GM19468 (cell line): ENCODE measurements around the gene EPS15.
A peak's percentile ranks its signal among the peaks of the same experiment; 100 is the strongest.
"Not testable (repeated sequence)": the region's sequence is repeated elsewhere in the genome, so short reads cannot be mapped to it uniquely, and the experiment has no call there.

Source experiments
- ATAC-seq: cut with Tn5 transposase; IDR thresholded peaks from one replicate; pipeline ENCODE4 v1.9.1; 2021; ENCODE audit warnings: mild to moderate bottlenecking, moderate library complexity, moderate number of reproducible peaks; ENCODE audit not compliant: unreplicated experiment; ENCODE audit errors: extremely low read depth

EPS15 gene

DNA sequence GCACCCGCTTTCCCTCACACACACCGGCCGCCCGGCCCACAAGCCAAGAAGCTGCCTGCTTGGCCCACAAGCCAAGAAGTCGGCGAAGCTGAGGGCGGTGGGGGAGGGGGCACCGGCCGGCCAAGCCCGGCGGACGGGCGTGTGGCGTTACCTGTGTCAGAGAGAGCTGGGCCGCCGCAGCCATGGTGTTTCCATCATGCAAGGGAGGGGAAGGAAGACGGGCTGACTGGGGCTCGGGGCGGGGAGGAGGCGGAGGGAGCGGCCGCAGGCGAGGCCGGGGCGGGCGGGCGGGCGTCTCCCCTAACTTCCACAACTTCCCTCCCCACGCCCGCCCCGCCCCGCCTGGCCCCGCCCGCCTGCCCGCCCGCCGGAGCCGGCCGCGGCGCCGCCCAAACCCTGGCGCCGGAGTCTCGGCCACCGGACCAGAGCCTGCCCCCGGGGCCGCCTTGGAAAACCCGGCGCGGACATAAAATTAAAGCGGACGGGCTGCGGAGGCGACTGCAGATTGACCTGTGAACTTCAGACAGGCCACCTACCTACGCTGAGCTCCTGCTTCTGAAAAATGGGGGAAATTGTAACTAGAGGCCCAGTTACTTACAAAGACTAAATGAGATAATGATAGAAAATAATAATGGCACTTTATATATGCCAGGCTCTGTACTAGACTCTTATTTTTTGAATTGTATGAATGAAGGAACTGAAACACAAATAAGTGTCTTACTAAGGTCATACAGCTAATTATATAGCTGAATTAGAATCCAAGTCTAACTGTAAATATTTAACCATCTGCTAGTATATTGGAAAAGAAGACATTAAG, at the start of gene EPS15:
Gene EPS15 (minus strand): TSS at position 219 of the 817 bp plus-strand sequence. CDS start 35 bp downstream, at position 184.
- peak; percentile 11 for ATAC-seq

- ATAC-seq, result no peak
Observed at GRCh38 chr1:51568231-51568935, 49.3 kb upstream of the EPS15 start.

GRCh38 chr1:51567653-51568052, 48.6 kb upstream of the EPS15 start:
- ATAC-seq, result no peak

GRCh38 chr1:51566260-51566659, 47.2 kb upstream of the EPS15 start:
- ATAC-seq, result no peak

DNA sequence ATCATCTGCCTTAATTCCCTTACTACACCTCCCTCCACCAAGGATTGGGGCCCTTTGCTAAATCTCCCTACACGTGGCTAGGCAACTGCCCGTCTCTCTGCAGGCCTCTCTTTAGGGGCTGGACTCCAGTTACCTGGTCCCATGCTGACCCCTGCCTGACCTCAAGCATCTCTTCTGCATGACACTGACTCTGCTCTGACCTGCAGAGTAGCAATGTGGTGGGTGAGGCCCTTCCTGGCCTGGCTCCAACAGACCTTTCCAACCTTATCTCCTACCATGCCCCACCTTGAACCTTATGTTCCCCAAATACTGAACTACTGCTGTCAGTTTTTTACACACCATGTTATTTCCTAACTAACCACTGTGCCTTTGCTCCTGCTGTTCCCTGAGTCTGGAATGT, 45.9 kb upstream of the EPS15 start:
- no peak for ATAC-seq

- ATAC-seq, result no peak
Observed at GRCh38 chr1:51564124-51564523, 45.1 kb upstream of the EPS15 start.

DNA sequence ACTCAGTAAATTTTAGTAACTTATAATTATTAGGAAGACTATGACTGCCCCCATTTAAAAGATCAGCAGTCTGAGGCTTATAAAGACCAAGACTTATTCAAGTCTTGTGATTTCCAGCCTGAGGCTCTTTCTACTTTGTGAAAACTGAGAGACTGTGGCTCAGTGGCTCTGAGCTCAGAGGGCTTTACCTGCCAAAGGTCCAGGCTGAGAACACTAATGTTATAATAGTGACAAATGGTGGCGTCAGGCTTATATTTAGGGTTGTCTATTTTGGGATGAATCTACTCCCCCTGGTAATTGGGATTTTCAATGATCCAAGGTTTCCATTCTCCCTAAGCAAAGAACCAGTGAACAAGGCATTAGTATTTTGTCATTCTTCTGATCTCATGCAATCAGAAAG, 42.6 kb upstream of the EPS15 start:
- no peak for ATAC-seq

DNA sequence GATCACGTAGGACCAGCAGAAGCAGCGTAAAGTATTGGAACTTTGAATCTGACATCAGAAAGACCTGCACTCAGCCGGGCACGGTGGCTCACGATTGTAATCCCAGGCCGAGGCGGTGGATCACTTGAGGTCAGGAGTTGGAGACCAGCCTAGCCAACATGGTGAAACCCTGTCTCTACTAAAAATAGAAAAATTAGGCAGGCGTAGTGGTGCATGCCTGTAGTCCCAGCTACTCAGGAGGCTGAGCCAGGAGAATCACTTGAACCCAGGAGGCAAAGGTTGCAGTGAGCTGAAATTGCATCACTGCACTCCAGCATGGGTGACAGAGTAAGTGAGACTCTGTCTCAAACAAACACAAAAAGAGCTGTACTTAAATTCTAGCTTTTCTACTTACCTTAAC, 41.8 kb upstream of the EPS15 start:
- not testable (repeated sequence) for ATAC-seq

DNA sequence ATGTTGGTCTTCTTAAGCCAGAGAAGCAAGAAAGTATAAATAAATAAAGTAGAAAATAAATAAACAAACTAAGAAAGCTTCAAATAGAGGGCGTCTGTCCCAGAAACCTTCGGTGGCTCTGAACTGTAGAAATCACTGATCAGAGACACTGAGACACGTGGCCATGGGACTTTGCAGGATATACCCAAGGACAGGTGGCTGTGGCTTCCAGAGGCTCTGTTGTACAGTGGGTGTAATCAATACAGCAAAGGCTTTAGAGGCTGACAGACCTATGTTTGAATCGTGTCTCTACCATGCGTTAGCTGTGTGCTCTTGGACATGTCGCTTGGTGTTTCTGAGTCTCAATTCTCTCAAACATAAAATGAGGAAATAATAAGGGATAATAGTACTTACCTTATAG, 41.0 kb upstream of the EPS15 start:
- ATAC-seq, result no peak

GRCh38 chr1:51559501-51559900, 40.4 kb upstream of the EPS15 start:
- no peak for ATAC-seq

GRCh38 chr1:51559064-51559500, 40.0 kb upstream of the EPS15 start:
- no peak for ATAC-seq

- no peak for ATAC-seq
Observed at GRCh38 chr1:51558375-51558924, 39.4 kb upstream of the EPS15 start.

DNA sequence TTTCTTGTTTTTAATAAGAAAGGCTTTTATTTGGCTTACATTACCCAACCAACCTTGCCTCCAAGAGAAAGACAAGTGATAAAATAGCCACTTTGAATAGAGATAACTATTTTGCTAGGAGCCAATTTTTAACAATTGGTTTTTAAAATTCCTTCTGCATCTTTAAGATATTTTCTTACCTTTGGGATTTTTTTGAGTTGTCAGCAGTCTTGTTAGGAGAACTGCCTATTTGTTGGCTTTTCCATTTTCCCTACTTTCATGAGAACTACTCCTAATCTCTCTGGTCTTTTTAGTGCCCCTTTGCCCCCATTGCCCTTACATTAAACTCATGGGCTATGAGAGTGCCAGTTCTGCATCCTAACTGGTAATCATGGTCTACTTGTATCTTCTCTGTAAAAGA, 38.1 kb upstream of the EPS15 start:
- no peak for ATAC-seq

DNA sequence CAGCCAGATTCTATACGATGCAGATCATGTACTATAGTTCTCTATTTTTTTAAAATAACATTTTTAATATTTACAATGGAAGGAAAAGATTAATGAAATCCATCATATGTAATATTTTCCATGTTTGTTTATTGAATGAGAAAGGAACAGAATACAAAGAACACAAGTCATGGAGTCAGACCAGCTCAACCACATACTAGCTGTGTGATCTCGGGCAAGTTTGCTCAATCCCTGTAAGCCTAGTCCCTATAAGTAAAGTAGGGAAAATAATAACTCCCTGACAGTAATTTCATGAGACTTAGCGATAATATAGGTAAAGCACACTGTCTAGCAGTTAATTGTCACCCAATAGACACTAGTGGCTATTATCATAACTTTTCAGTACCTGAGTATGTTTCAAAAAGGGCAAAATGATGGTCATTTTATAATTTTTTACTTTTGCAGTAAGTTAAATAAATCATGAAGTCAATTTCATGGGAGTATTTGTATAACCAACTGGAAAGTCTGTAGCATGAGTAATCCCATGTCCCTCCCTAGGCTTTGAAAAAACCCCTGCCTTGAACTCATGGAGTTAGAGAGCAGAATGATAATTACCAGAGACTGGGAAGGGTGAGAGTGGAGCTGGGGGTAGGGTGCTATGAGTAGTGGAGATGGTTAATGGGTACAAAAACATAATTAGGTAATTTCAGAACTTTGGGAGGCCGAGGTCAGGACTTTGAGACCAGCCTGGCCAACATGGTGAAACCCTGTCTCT, 37.0 kb upstream of the EPS15 start:
- ATAC-seq, result no peak

DNA sequence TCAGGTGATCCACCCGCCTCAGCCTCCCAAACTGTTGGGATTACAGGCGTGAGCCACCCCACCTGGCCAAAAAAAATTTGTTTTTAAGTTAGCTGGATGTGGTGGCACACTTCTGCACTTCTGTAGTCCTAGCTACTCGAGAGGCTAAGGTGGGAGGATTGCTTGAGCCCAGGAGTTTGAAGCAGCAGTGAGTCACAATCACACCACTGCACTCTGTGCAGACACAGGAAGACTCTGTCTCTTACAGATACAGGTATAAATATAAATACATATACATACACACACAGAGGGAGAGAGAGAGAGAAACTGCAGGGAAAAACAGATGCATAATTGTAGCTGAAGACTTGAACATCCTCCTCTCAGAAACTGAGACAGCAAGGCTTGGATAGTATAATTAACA, 34.8 kb upstream of the EPS15 start:
- ATAC-seq, result no peak

DNA sequence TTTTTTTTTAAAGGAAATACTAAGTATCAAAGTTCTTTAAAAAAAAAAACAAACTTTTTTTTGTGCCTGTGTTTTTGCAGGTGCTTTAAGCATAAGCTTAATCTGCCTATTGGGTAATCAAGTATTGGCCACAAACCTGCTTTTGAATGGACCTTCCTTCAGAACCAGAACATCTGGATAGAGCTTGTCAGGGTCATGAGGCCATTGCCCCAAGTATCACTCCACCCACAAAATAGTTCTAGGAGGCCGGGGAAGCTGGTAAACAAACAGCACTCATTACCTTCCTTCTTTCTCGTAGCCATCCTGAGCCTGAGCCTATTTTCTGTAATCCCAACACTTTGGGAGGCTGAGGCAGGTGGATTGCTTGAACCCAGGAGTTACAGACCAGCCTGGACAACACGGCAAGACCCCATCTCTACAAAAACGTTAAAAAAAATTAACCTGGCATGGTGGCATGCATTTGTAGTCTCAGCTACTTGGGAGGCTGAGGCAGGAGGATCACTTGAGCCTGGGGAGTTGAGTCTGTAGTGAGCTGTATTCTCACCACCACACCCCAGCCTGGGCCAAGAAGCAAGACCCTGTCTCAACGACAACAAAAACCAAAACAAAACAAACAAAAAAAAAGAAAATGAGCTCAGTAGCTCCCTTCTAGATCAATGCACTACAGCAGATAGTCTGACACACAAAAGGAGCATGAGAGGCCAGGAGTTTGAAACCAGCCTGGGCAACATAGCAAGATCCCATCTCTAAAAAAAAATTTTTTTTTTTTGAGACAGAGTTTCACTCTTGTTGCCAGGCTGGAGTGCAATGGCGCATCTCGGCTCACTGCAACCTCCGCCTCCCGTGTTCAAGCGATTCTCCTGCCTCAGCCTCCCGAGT, 34.1 kb upstream of the EPS15 start:
- ATAC-seq, result no peak

GRCh38 chr1:51551848-51552296, 32.8 kb upstream of the EPS15 start:
- no peak for ATAC-seq

- ATAC-seq, result no peak
Observed at GRCh38 chr1:51551081-51551480, 32.0 kb upstream of the EPS15 start.

DNA sequence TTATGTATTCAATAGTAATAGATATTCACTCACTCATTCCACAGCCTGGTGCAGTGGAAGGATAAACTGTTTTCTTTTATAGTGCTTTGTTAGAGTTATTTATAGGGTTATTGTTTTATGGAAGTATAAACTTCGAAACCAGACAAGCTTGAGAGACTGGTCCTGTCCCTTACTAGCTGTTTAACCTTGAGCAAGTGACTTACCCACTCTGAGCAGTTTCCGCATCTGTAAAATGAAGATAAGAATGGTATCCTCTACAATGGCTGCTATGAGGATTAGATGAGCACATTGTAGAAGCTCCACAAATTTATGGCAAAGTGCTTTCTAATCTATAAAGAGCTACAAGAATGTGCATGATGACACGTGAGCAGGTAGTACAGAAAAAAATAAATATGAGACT, 30.8 kb upstream of the EPS15 start:
- ATAC-seq, result no peak
